Activated CD8-positive, alpha-beta T cell treated with anti-CD3 and anti-CD28 coated beads, Interleukin-2, amount 10 ng/mL, durations not matched to agents 7 days and 5 days (primary cell): ENCODE data around the gene SPATS2. TPM values are rescaled to one million over a fixed set of nuclear protein-coding genes. Genes with fewer than 3 reads are reported as not detected.
A peak's percentile ranks its signal among the peaks of the same experiment; 100 is the strongest.
"Not testable (repeated sequence)": the region's sequence is repeated elsewhere in the genome, so short reads cannot be mapped to it uniquely, and the experiment has no call there.

ENCODE experiments used
- ATAC-seq: fragments of 150-1000 bp; cut with Tn5 transposase; one replicate; pipeline ENCODE4 v1.10.0; 2021; ENCODE audit warnings: moderate library complexity
- CTCF ChIA-PET: fragments of 350-600 bp; sonication (Branson Sonifier 250); formaldehyde crosslinking; loops from one replicate; lab custom pipeline; 2021; ENCODE audit warnings: antibody characterized with exemption; lab: Charles Lee
- POLR2A ChIA-PET: fragments of 350-600 bp; sonication (Branson Sonifier 250); formaldehyde crosslinking; loops from one replicate; lab custom pipeline; 2021; ENCODE audit warnings: antibody characterized with exemption; lab: Charles Lee
- DNase-seq: peaks from one replicate; pipeline ENCODE4 v3.0.0-alpha.2; 2020
- H3K27ac Mint-ChIP-seq: one replicate; pipeline ENCODE4 v1.8.0; 2021; ENCODE audit warnings: mild to moderate bottlenecking, mixed read lengths
- H3K27me3 Mint-ChIP-seq: one replicate; pipeline ENCODE4 v1.8.0; 2021; ENCODE audit warnings: low read depth, mixed read lengths
- H3K36me3 Mint-ChIP-seq: one replicate; pipeline ENCODE4 v1.8.0; 2021; ENCODE audit warnings: low read depth, mixed read lengths
- H3K4me1 Mint-ChIP-seq: one replicate; pipeline ENCODE4 v1.8.0; 2021; ENCODE audit warnings: low read depth, mixed read lengths
- H3K4me3 Mint-ChIP-seq: one replicate; pipeline ENCODE4 v1.8.0; 2021; ENCODE audit warnings: mild to moderate bottlenecking, mixed read lengths
- H3K9me3 Mint-ChIP-seq: one replicate; pipeline ENCODE4 v1.8.0; 2022; ENCODE audit warnings: mixed read lengths; ENCODE audit not compliant: insufficient read depth
- total RNA-seq, 2 experiments: library from RNA; stranded (reverse); gene quantifications; one replicate each; pipeline ENCODE4 v1.2.3, GENCODE V29; 2021

Gene SPATS2
- total RNA-seq, 2 experiments from 2014 or later = 12.9 to 13.0 TPM

- Mint-ChIP-seq H3K4me3 (no peak overlapping the region), H3K9me3 (no peaks in the 10 kb centered on the region), H3K27ac (no peak overlapping the region), H3K27me3 (no peaks in the 10 kb centered on the region), H3K4me1 (peaks cover 41% of the 10 kb centered on the region), H3K36me3 (no peaks in the 10 kb centered on the region)
- DNase-seq (no peak), ATAC-seq (no peak)
- ChIA-PET CTCF (interaction anchor here (1.3 to 7.1 kb wide), 3 partner anchors 13 to 143 kb away, joined by 5 to 84 read pairs (median 5); no protein-coding TSS in a partner anchor), POLR2A (interaction anchor here (0.5 kb wide), 1 partner anchor 52 kb away, joined by 4 read pairs; no protein-coding TSS in a partner anchor)
Measured at GRCh38 chr12:49370539-49370938, 3.3 kb downstream of the SPATS2 start.

GRCh38 chr12:49375406-49375805 lies 8.1 kb downstream of the SPATS2 start:
- Mint-ChIP-seq H3K9me3 (no peaks in the 10 kb centered on the region), H3K27ac (no peak overlapping the region), H3K36me3 (no peaks in the 10 kb centered on the region), H3K4me1 (peaks cover 14% of the 10 kb centered on the region), H3K27me3 (no peaks in the 10 kb centered on the region), H3K4me3 (no peak overlapping the region)
- CTCF ChIA-PET = interaction anchor here (0.8 to 3.3 kb wide), 6 partner anchors 10 to 139 kb away, joined by 3 to 21 read pairs (median 4); partner anchors contain the start of gene DNAJC22
- no peak for DNase-seq
- no peak for ATAC-seq
- POLR2A ChIA-PET = interaction anchor here (2.8 kb wide), 1 partner anchor 9 kb away, joined by 13 read pairs; the partner anchor contains the start of gene SPATS2

- ATAC-seq (no peak), DNase-seq (no peak)
- CTCF ChIA-PET = interaction anchor here (1.0 to 3.3 kb wide), 3 partner anchors 10 to 137 kb away, joined by 4 to 21 read pairs (median 5); partner anchors contain the start of gene SPATS2
- no peak overlapping the region for H3K4me3 Mint-ChIP-seq
- H3K27ac Mint-ChIP-seq = no peak overlapping the region
- no peaks in the 10 kb centered on the region for H3K27me3 Mint-ChIP-seq
- POLR2A ChIA-PET = interaction anchor here (2.8 kb wide), 1 partner anchor 11 kb away, joined by 13 read pairs; the partner anchor contains the start of gene SPATS2
- no peaks in the 10 kb centered on the region for H3K36me3 Mint-ChIP-seq
- no peaks in the 10 kb centered on the region for H3K9me3 Mint-ChIP-seq
- H3K4me1 Mint-ChIP-seq = peaks cover 8% of the 10 kb centered on the region
Measured at GRCh38 chr12:49377386-49377785, 10.1 kb downstream of the SPATS2 start.

GRCh38 chr12:49380184-49380583 lies 12.9 kb downstream of the SPATS2 start:
- H3K4me3 Mint-ChIP-seq, DNase-seq, POLR2A ChIA-PET, H3K4me1 Mint-ChIP-seq, H3K9me3 Mint-ChIP-seq, H3K27ac Mint-ChIP-seq, H3K27me3 Mint-ChIP-seq, H3K36me3 Mint-ChIP-seq, ATAC-seq: not testable (repeated sequence)
- CTCF ChIA-PET = interaction anchor here (2.3 kb wide), 1 partner anchor 22 kb away, joined by 8 read pairs; no protein-coding TSS in a partner anchor

- H3K4me3 Mint-ChIP-seq = no peak overlapping the region
- H3K27me3 Mint-ChIP-seq = peaks cover 2% of the 10 kb centered on the region
- no peaks in the 10 kb centered on the region for H3K9me3 Mint-ChIP-seq
Measured at GRCh38 chr12:49388682-49389386, 21.6 kb downstream of the SPATS2 start.

GRCh38 chr12:49389387-49389703 lies 22.1 kb downstream of the SPATS2 start:
- peaks cover 6% of the 10 kb centered on the region for H3K4me1 Mint-ChIP-seq
- ATAC-seq = no peak
- no peak overlapping the region for H3K4me3 Mint-ChIP-seq
- CTCF ChIA-PET = interaction anchor here (0.7 to 3.6 kb wide), 12 partner anchors 8 to 125 kb away, joined by 3 to 16 read pairs (median 5); partner anchors contain the start of gene SPATS2
- H3K36me3 Mint-ChIP-seq = no peaks in the 10 kb centered on the region
- no peak for DNase-seq
- POLR2A ChIA-PET = no interaction called here
- H3K9me3 Mint-ChIP-seq = no peaks in the 10 kb centered on the region
- H3K27ac Mint-ChIP-seq = no peak overlapping the region
- H3K27me3 Mint-ChIP-seq = peaks cover 2% of the 10 kb centered on the region

More at GRCh38 chr12:49388682-49389386, 21.6 kb downstream of the SPATS2 start:
- Mint-ChIP-seq H3K36me3 (no peaks in the 10 kb centered on the region), H3K27ac (no peak overlapping the region), H3K4me1 (peaks cover 6% of the 10 kb centered on the region)
- ChIA-PET POLR2A (interaction anchor here (0.6 to 1.0 kb wide), 2 partner anchors 22 to 113 kb away, joined by 3 read pairs; partner anchors contain the start of gene SPATS2), CTCF (interaction anchor here (0.6 to 3.6 kb wide), 15 partner anchors 9 to 288 kb away, joined by 3 to 16 read pairs (median 4); partner anchors contain the start of gene SPATS2)
- ATAC-seq = peak; percentile 94
- DNase-seq = peak; percentile 80

- no peak for ATAC-seq
- Mint-ChIP-seq H3K27me3 (no peaks in the 10 kb centered on the region), H3K36me3 (no peaks in the 10 kb centered on the region), H3K4me3 (no peak overlapping the region), H3K27ac (no peak overlapping the region), H3K4me1 (no peaks in the 10 kb centered on the region), H3K9me3 (no peaks in the 10 kb centered on the region)
- DNase-seq = no peak
- ChIA-PET POLR2A (no interaction called here), CTCF (interaction anchor here (0.7 to 2.9 kb wide), 3 partner anchors 8 to 108 kb away, joined by 3 to 15 read pairs (median 6); no protein-coding TSS in a partner anchor)
Measured at GRCh38 chr12:49397000-49397399, 29.7 kb downstream of the SPATS2 start.

- ChIA-PET CTCF (interaction anchor here (1.2 to 2.1 kb wide), 4 partner anchors 11 to 114 kb away, joined by 3 to 12 read pairs (median 4); no protein-coding TSS in a partner anchor), POLR2A (no interaction called here)
- ATAC-seq (no peak), DNase-seq (no peak)
- Mint-ChIP-seq H3K4me1 (peaks cover 11% of the 10 kb centered on the region), H3K27me3 (no peaks in the 10 kb centered on the region), H3K4me3 (no peak overlapping the region), H3K9me3 (no peaks in the 10 kb centered on the region), H3K27ac (no peak overlapping the region), H3K36me3 (no peaks in the 10 kb centered on the region)
Measured at GRCh38 chr12:49400304-49400703, 33.0 kb downstream of the SPATS2 start.

- Mint-ChIP-seq H3K27me3 (no peaks in the 10 kb centered on the region), H3K27ac (no peak overlapping the region), H3K4me1 (peaks cover 11% of the 10 kb centered on the region), H3K9me3 (no peaks in the 10 kb centered on the region), H3K36me3 (no peaks in the 10 kb centered on the region), H3K4me3 (no peak overlapping the region)
- CTCF ChIA-PET = interaction anchor here (1.2 to 1.3 kb wide), 2 partner anchors 43 to 46 kb away, joined by 3 read pairs; no protein-coding TSS in a partner anchor
- POLR2A ChIA-PET = no interaction called here
- DNase-seq (no peak), ATAC-seq (peak; percentile 49)
Measured at GRCh38 chr12:49403971-49404450, 36.7 kb downstream of the SPATS2 start.

GRCh38 chr12:49404956-49405355 lies 37.7 kb downstream of the SPATS2 start:
- no peak for DNase-seq
- CTCF ChIA-PET = interaction anchor here (1.3 kb wide), 1 partner anchor 44 kb away, joined by 3 read pairs; no protein-coding TSS in a partner anchor
- H3K36me3 Mint-ChIP-seq = no peaks in the 10 kb centered on the region
- no peaks in the 10 kb centered on the region for H3K9me3 Mint-ChIP-seq
- no peak overlapping the region for H3K4me3 Mint-ChIP-seq
- POLR2A ChIA-PET = interaction anchor here (0.6 kb wide), 1 partner anchor 23 kb away, joined by 3 read pairs; no protein-coding TSS in a partner anchor
- peaks cover 11% of the 10 kb centered on the region for H3K4me1 Mint-ChIP-seq
- no peak for ATAC-seq
- no peak overlapping the region for H3K27ac Mint-ChIP-seq
- no peaks in the 10 kb centered on the region for H3K27me3 Mint-ChIP-seq

GRCh38 chr12:49410818-49411217 lies 43.6 kb downstream of the SPATS2 start:
- no peak overlapping the region for H3K4me3 Mint-ChIP-seq
- H3K4me1 Mint-ChIP-seq = peaks cover 2% of the 10 kb centered on the region
- no peaks in the 10 kb centered on the region for H3K9me3 Mint-ChIP-seq
- no peaks in the 10 kb centered on the region for H3K27me3 Mint-ChIP-seq
- CTCF ChIA-PET = interaction anchor here (1.2 kb wide), 1 partner anchor 52 kb away, joined by 3 read pairs; no protein-coding TSS in a partner anchor
- H3K27ac Mint-ChIP-seq = no peak overlapping the region
- DNase-seq (no peak), ATAC-seq (no peak)
- H3K36me3 Mint-ChIP-seq = no peaks in the 10 kb centered on the region
- POLR2A ChIA-PET = no interaction called here
